Nephron progenitor cell (in vitro differentiated cells): Measurements from ENCODE around the gene TMIGD1.

Experiments
- DNase-seq: peaks from one replicate; pipeline ENCODE4 v3.0.0; 2021
- H3K27ac Mint-ChIP-seq: 2 replicates; pipeline ENCODE4 v1.8.0; 2021; ENCODE audit warnings: mild to moderate bottlenecking, moderate library complexity, mixed read lengths
- H3K27me3 Mint-ChIP-seq: 2 replicates; pipeline ENCODE4 v1.8.0; 2021; ENCODE audit warnings: mild to moderate bottlenecking, low read depth, mixed read lengths; ENCODE audit not compliant: poor library complexity
- H3K36me3 Mint-ChIP-seq: 2 replicates; pipeline ENCODE4 v1.8.0; 2021; ENCODE audit warnings: low read depth, mixed read lengths
- H3K4me1 Mint-ChIP-seq: 2 replicates; pipeline ENCODE4 v1.8.0; 2021; ENCODE audit warnings: mixed read lengths
- H3K4me3 Mint-ChIP-seq: 2 replicates; pipeline ENCODE4 v1.8.0; 2021; ENCODE audit warnings: mild to moderate bottlenecking, moderate library complexity, mixed read lengths
- H3K9me3 Mint-ChIP-seq: 2 replicates; pipeline ENCODE4 v1.8.0; 2021; ENCODE audit warnings: mild to moderate bottlenecking, moderate library complexity, mixed read lengths
- CTCF ChIP-seq: fragments of 200-600 bp; sonication (generic); IDR thresholded peaks from 2 replicates; pipeline ENCODE4 v1.5.0; 2021; ENCODE audit warnings: antibody characterized with exemption

The TMIGD1 gene

GRCh38 chr17:30333503-30334360 lies at the start of gene TMIGD1:
Gene TMIGD1 (minus strand): TSS chr17:30334057. CDS start chr17:30332133, 1,924 bp downstream.
- H3K9me3 Mint-ChIP-seq: no peaks in the 10 kb centered on the region
- peaks cover 20% of the 10 kb centered on the region for H3K4me1 Mint-ChIP-seq
- DNase-seq: no peak
- no peak within 1 kb of the TSS for H3K4me3 Mint-ChIP-seq
- TF ChIP-seq CTCF: no peak
- no peaks in the 10 kb centered on the region for H3K36me3 Mint-ChIP-seq
- H3K27me3 Mint-ChIP-seq: peaks cover 12% of the 10 kb centered on the region
- H3K27ac Mint-ChIP-seq: peak within 1 kb of the TSS; percentile 44

DNA sequence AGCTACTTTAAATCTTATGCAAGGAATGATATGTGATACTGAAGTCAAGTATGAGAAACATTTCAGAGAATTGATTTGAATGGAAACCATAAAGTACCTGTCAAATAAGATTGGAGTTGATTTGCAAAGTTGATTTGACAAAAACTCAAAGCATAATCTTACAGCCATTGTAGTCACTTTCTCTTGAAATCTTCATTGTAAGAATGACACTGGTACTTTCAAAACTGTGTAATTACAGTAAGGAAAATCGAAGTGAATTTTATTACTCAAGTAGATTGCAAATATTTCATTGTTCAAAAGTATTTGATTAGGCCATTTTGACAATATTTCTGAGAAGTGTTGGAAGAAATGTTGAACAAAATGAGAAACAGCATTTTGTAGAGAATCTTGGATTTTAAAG lies 48.5 kb upstream of the TMIGD1 start:
- no peak for TF ChIP-seq CTCF
- peak overlapping the region; percentile 54 for H3K4me3 Mint-ChIP-seq
- peaks cover 22% of the 10 kb centered on the region for H3K36me3 Mint-ChIP-seq

DNA sequence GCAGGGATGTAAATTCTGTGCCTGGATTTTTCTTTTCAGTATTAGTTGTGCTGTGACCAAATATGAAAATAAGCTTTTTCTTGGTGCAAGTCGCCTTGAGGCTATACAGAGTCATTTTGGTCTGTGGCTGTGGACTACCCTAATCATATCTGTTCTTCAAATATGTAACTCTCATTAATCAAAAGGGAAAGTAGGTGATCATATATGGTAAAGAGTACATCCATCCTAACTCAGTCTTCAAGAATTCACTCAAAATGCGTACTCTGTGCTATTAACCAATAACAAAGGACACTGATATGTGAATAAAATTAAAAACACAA lies 47.4 kb upstream of the TMIGD1 start:
- Mint-ChIP-seq H3K4me1 (peaks cover 71% of the 10 kb centered on the region), H3K27ac (no peak overlapping the region), H3K36me3 (peaks cover 15% of the 10 kb centered on the region), H3K4me3 (peak overlapping the region; percentile 88), H3K9me3 (peaks cover 6% of the 10 kb centered on the region), H3K27me3 (peaks cover 10% of the 10 kb centered on the region)
- no peak for TF ChIP-seq CTCF
- DNase-seq: no peak

More for the DNA sequence above, 48.5 kb upstream of the TMIGD1 start:
- H3K4me1 Mint-ChIP-seq: peaks cover 61% of the 10 kb centered on the region
- no peak for DNase-seq
- H3K27me3 Mint-ChIP-seq: peaks cover 6% of the 10 kb centered on the region
- H3K9me3 Mint-ChIP-seq: peaks cover 5% of the 10 kb centered on the region
- no peak overlapping the region for H3K27ac Mint-ChIP-seq

DNA sequence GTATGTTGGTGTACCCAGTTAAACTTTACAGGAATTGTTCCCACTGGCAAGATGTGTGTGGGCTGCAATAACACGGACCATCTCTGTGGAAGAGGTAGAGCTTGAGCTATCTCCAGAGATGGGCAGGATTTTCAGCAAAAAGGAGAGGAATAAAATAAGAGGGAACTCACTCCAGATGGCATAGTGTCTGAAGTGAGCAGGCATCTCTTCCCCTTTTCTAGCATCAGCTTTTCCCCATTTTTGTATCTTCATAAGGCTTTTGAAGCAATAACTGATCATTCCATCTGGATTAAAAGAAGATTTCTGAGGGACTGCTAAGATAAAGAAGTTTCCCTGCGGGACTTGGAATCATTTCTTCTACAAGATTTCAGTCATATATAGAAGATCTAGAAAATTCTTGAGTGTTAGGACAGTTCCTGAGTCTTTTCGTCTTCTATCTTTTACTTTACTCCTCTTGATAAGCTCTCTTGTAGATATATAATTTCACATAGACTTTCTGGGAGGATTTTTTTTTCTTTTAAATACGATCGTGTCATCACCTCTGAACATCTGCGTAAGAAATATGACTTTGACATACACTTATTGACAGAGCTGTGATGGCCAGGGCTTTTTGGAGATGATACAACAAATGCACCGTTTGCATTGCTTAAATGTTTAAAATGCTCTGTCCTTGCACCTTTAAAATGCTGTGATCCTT lies 46.9 kb upstream of the TMIGD1 start:
- H3K9me3 Mint-ChIP-seq: peaks cover 6% of the 10 kb centered on the region
- H3K4me3 Mint-ChIP-seq: peak overlapping the region; percentile 88
- no peak overlapping the region for H3K27ac Mint-ChIP-seq
- DNase-seq: no peak
- peaks cover 76% of the 10 kb centered on the region for H3K4me1 Mint-ChIP-seq
- H3K36me3 Mint-ChIP-seq: peaks cover 11% of the 10 kb centered on the region
- no peak for TF ChIP-seq CTCF
- peaks cover 10% of the 10 kb centered on the region for H3K27me3 Mint-ChIP-seq

DNA sequence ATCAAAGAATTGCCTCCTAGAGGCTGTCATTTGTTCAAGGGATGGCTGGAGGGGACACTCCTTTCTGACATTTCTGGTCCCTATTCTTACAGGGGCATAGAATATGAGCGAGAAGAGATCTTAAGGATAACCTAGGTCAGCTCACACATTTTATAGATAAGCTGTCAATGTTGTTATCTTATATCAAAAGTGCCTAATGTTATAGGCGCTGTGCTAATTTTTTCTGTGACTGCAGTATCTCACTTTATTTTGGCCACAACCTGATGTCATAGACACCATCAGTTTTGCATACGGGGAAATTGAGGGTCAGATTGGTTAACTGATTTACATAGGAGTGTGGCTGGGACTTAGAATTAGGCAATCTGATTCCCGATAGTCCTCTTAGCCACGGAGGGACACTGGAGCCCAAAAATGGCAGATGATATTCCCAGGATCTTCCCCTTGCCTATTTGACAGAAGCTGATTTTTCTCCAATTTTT lies 46.1 kb upstream of the TMIGD1 start:
- TF ChIP-seq CTCF: no peak
- Mint-ChIP-seq H3K9me3 (peaks cover 6% of the 10 kb centered on the region), H3K27ac (no peak overlapping the region), H3K36me3 (peaks cover 2% of the 10 kb centered on the region), H3K27me3 (peaks cover 10% of the 10 kb centered on the region), H3K4me1 (peaks cover 79% of the 10 kb centered on the region), H3K4me3 (peak overlapping the region; percentile 88)
- no peak for DNase-seq
